SH-SY5Y (cell line): Measurements from ENCODE around the gene GID8.

ENCODE experiments used
- GATA2 ChIP-seq: IDR thresholded peaks from 2 replicates; pipeline ENCODE4 v1.6.1; 2011; ENCODE audit warnings: mild to moderate bottlenecking, low read depth, low read length
- GATA3 ChIP-seq: IDR thresholded peaks from 2 replicates; pipeline ENCODE4 v1.6.1; 2011; ENCODE audit warnings: low read depth, mild to moderate bottlenecking, low read length, moderate library complexity

Gene GID8

GRCh38 chr20:62961799-62962198, 23.9 kb downstream of the GID8 start:
- TF ChIP-seq GATA3: no peak
- no peak for TF ChIP-seq GATA2

GRCh38 chr20:62962221-62962879, 24.4 kb downstream of the GID8 start:
- no peak for TF ChIP-seq GATA2

GRCh38 chr20:62962891-62963613, 25.1 kb downstream of the GID8 start:
- TF ChIP-seq GATA2: no peak

- TF ChIP-seq GATA3 (no peak), GATA2 (no peak)
These were observed 25.9 kb downstream of the GID8 start for GRCh38 chr20:62963614-62964397.

GRCh38 chr20:62964700-62965099, 26.8 kb downstream of the GID8 start:
- TF ChIP-seq GATA2 (no peak), GATA3 (no peak)

- TF ChIP-seq GATA3 (no peak), GATA2 (no peak)
These were observed 27.4 kb downstream of the GID8 start for GRCh38 chr20:62965363-62965771.

- TF ChIP-seq GATA3 (no peak), GATA2 (no peak)
These were observed 28.5 kb downstream of the GID8 start for GRCh38 chr20:62966212-62967148.

GRCh38 chr20:62967149-62967501, 29.2 kb downstream of the GID8 start:
- no peak for TF ChIP-seq GATA2
- no peak for TF ChIP-seq GATA3

- no peak for TF ChIP-seq GATA2
- no peak for TF ChIP-seq GATA3
These were observed 29.8 kb downstream of the GID8 start for GRCh38 chr20:62967628-62968351.

GRCh38 chr20:62968378-62969178, 30.6 kb downstream of the GID8 start:
- TF ChIP-seq GATA2 (no peak), GATA3 (no peak)

- TF ChIP-seq GATA2: no peak
- TF ChIP-seq GATA3: no peak
These were observed 31.3 kb downstream of the GID8 start for GRCh38 chr20:62969179-62969760.

- no peak for TF ChIP-seq GATA3
- no peak for TF ChIP-seq GATA2
These were observed 32.0 kb downstream of the GID8 start for GRCh38 chr20:62969939-62970306.
